Measurements from ENCODE around the gene ENPP1.

ENPP1 gene

GRCh38 chr6:131917763-131918649 is 110.2 kb downstream of the ENPP1 start:
- no peak for DNase-seq

GRCh38 chr6:131918650-131919355 is 111.0 kb downstream of the ENPP1 start:
- no peak for DNase-seq

GRCh38 chr6:131920656-131921055 is 112.8 kb downstream of the ENPP1 start:
- no peak for DNase-seq

DNA sequence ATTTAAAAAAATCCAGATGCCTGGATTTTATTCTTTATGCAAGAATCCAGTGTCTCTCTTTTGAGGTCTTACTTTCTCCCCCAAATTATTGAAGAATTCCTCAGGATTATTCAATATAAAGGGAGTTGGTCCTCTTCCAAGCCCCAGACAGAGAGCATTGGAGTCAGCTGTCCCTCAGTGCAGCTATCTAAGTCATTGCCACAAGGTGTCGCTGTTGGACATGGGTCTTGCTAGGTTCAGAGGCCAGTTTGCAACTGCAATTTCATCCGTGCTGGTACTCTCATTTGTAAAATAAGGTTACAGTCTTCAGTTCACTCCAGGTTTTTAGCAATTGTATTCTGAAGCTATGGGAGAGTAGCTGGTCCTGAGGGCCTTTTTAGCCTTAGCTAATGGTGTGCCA is 115.5 kb downstream of the ENPP1 start:
- no peak for DNase-seq

DNA sequence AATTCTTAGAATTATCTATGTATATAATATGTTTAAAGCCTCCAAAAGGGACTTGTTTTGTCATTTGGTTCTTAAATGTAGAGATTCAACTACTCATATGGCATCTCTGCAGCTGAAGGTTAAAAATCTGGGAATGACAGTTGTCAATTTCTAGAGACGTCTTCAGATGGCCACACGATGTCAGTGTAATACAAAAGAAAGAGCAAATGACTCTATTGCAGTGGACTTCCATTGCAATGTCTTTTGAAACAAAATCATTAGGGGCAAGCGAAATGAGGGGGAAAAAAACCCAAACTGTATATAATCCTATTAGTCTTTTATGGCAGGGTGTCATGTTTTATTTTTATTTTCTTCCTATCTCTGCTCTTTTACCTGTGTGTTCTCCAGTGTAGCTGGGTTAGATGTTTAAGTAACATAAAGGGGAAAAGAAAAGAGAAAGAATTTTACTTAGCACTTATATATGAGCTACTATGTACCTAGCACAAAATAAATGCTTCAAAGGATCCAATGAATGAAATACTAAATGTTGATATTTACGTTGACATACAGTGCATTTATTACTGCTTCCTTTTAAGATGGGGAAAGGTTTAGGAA is 117.2 kb downstream of the ENPP1 start:
- DNase-seq = no peak

GRCh38 chr6:131929264-131929663 is 121.4 kb downstream of the ENPP1 start:
- no peak for DNase-seq

GRCh38 chr6:131929976-131930375 is 122.2 kb downstream of the ENPP1 start:
- no peak for DNase-seq

GRCh38 chr6:131931063-131931750 is 123.4 kb downstream of the ENPP1 start:
- DNase-seq = no peak

DNA sequence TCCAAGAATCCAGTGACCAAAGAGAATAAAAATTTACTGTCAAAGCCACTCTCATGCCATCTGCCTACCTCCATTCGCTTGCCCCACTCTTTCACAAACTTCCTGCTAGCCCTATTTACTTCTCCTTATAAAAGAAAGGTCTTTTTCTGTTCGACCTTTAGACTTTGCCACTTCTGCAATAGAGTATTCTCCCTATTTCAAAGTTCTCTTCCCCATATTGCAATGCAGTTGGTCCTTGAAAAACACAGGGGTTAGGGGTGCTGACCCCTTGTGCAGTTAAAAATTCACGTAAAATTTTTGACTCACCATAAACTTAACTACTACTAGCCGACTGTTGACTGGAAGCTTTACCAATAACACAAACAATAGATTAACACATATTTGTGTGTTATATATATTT is 128.3 kb downstream of the ENPP1 start:
- no peak for DNase-seq

DNA sequence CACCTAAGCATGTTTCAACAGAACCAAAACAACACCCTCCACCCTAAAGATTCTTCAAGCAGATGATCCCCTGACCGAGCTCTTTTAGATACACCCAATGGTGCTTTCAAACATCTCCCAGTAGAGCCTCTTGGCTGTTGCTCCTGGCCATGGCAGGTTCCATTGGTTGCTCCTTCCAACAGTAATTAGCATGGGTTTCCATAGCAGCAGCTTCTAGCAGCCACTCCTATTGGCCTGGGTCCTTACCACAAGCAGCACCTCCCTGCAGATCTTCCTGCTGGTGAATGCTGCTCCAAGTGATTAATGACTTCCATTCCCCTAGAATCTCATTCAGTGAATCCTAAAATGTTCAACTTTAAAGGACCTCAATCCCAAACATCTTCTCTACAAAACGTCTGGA is 129.4 kb downstream of the ENPP1 start:
- no peak for DNase-seq

- no peak for DNase-seq
Measured at GRCh38 chr6:131937703-131938631, 130.1 kb downstream of the ENPP1 start.

Measured in CD4-positive, alpha-beta T cell treated with Interferon gamma for 1 hour (primary cell).